Loucy (cell line): ENCODE measurements around the gene MX2.

Experiments
- H2AFZ ChIP-seq: fragments of 200-600 bp; sonication (generic); 2 replicates; pipeline ENCODE4 v1.6.0; 2016; ENCODE audit warnings: antibody characterized with exemption, mild to moderate bottlenecking, low read length, moderate library complexity
- H3F3A ChIP-seq: fragments of 200-600 bp; 2 replicates; pipeline ENCODE4 v1.6.0; 2016; ENCODE audit warnings: antibody characterized with exemption, low read depth, mild to moderate bottlenecking
- H3K27me3 ChIP-seq: fragments of 200-600 bp; sonication (generic); 2 replicates; pipeline ENCODE4 v1.6.1; 2014; ENCODE audit warnings: low read length, mild to moderate bottlenecking; ENCODE audit not compliant: insufficient read depth, poor library complexity, severe bottlenecking
- H3K36me3 ChIP-seq: fragments of 200-600 bp; sonication (generic); 2 replicates; pipeline ENCODE4 v1.6.1; 2016; ENCODE audit warnings: low read length; ENCODE audit not compliant: insufficient read depth
- H3K4me1 ChIP-seq: fragments of 200-600 bp; sonication (generic); 2 replicates; pipeline ENCODE4 v1.5.1; 2014; ENCODE audit warnings: low read length, mild to moderate bottlenecking; ENCODE audit not compliant: insufficient read depth, poor library complexity, severe bottlenecking
- H3K4me2 ChIP-seq: fragments of 200-600 bp; sonication (generic); 2 replicates; pipeline ENCODE4 v1.6.0; 2014; ENCODE audit warnings: antibody characterized with exemption, low read length, low read depth, mild to moderate bottlenecking; ENCODE audit not compliant: poor library complexity, severe bottlenecking
- H3K4me3 ChIP-seq: fragments of 200-600 bp; sonication (generic); 2 replicates; pipeline ENCODE4 v1.5.1; 2014; ENCODE audit warnings: low read length, mild to moderate bottlenecking, mixed read lengths; ENCODE audit not compliant: poor library complexity, severe bottlenecking
- H3K79me2 ChIP-seq: fragments of 200-600 bp; sonication (generic); 2 replicates; pipeline ENCODE4 v1.6.1; 2014; ENCODE audit warnings: low read length; ENCODE audit not compliant: insufficient read depth
- H3K9ac ChIP-seq: fragments of 200-600 bp; sonication (generic); 2 replicates; pipeline ENCODE4 v1.6.0; 2014; ENCODE audit warnings: mild to moderate bottlenecking, low read depth, low read length, moderate library complexity; ENCODE audit not compliant: poor library complexity, severe bottlenecking
- H3K9me2 ChIP-seq: fragments of 200-600 bp; sonication (generic); replicated peaks from 2 replicates; pipeline ENCODE4 v1.6.1; 2016; ENCODE audit warnings: low read depth, low read length, mixed read lengths
- H3K9me3 ChIP-seq: fragments of 200-600 bp; sonication (generic); 2 replicates; pipeline ENCODE4 v1.6.1; 2014; ENCODE audit warnings: mild to moderate bottlenecking, antibody characterized with exemption, low read length, low read depth; ENCODE audit not compliant: insufficient read depth
- H4K20me1 ChIP-seq: fragments of 200-600 bp; sonication (generic); 2 replicates; pipeline ENCODE4 v1.6.0; 2014; ENCODE audit warnings: antibody characterized with exemption, low read length, mild to moderate bottlenecking; ENCODE audit not compliant: insufficient read depth, poor library complexity, severe bottlenecking
- CTCF ChIP-seq: fragments of 200-600 bp; sonication (generic); conservative IDR thresholded peaks from 2 replicates; pipeline ENCODE4 v1.5.1; 2014; ENCODE audit warnings: mild to moderate bottlenecking, antibody characterized with exemption, low read length
- EZH2phosphoT487 ChIP-seq: fragments of 200-600 bp; IDR thresholded peaks from 2 replicates; pipeline ENCODE4 v1.6.1; 2018; ENCODE audit warnings: antibody characterized with exemption, mild to moderate bottlenecking, moderate library complexity, borderline replicate concordance

Gene MX2

GRCh38 chr21:41342035-41342434, 19.8 kb upstream of the MX2 start:
- H3K27me3 ChIP-seq = no peaks in the 10 kb centered on the region
- no peak overlapping the region for H3K9ac ChIP-seq
- TF ChIP-seq EZH2phosphoT487 (no peak), CTCF (no peak)

GRCh38 chr21:41344146-41344545, 17.7 kb upstream of the MX2 start:
- Histone ChIP-seq H2AFZ (no peak overlapping the region), H3K4me3 (no peak overlapping the region), H3K79me2 (no peaks in the 10 kb centered on the region), H4K20me1 (no peaks in the 10 kb centered on the region), H3K9me2 (no peaks in the 10 kb centered on the region), H3K9me3 (no peaks in the 10 kb centered on the region), H3K4me2 (no peak overlapping the region), H3K36me3 (no peaks in the 10 kb centered on the region), H3K27me3 (no peaks in the 10 kb centered on the region), H3F3A (no peaks in the 10 kb centered on the region), H3K4me1 (no peaks in the 10 kb centered on the region), H3K9ac (no peak overlapping the region)
- TF ChIP-seq EZH2phosphoT487 (no peak), CTCF (no peak)

More at GRCh38 chr21:41342035-41342434, 19.8 kb upstream of the MX2 start:
- H3F3A ChIP-seq = no peaks in the 10 kb centered on the region
- no peaks in the 10 kb centered on the region for H3K9me3 ChIP-seq
- no peak overlapping the region for H2AFZ ChIP-seq
- no peaks in the 10 kb centered on the region for H3K4me1 ChIP-seq
- no peaks in the 10 kb centered on the region for H3K79me2 ChIP-seq
- H3K4me2 ChIP-seq = no peak overlapping the region
- H3K36me3 ChIP-seq = no peaks in the 10 kb centered on the region
- H3K4me3 ChIP-seq = no peak overlapping the region
- H4K20me1 ChIP-seq = no peaks in the 10 kb centered on the region
- no peaks in the 10 kb centered on the region for H3K9me2 ChIP-seq

GRCh38 chr21:41345356-41345755, 16.5 kb upstream of the MX2 start:
- H4K20me1 ChIP-seq = no peaks in the 10 kb centered on the region
- TF ChIP-seq EZH2phosphoT487 (no peak), CTCF (no peak)
- no peaks in the 10 kb centered on the region for H3K9me2 ChIP-seq
- no peaks in the 10 kb centered on the region for H3F3A ChIP-seq
- no peak overlapping the region for H3K4me3 ChIP-seq
- no peaks in the 10 kb centered on the region for H3K79me2 ChIP-seq
- H3K9ac ChIP-seq = no peak overlapping the region
- H3K27me3 ChIP-seq = no peaks in the 10 kb centered on the region
- no peaks in the 10 kb centered on the region for H3K36me3 ChIP-seq
- no peaks in the 10 kb centered on the region for H3K4me1 ChIP-seq
- no peaks in the 10 kb centered on the region for H3K9me3 ChIP-seq
- H2AFZ ChIP-seq = no peak overlapping the region
- H3K4me2 ChIP-seq = no peak overlapping the region
